ENCODE measurements around the gene ADRA2C. TPM values are rescaled to one million over a fixed set of nuclear protein-coding genes. Genes with fewer than 3 reads are reported as not detected.

Gene ADRA2C
- polyA plus RNA-seq (3.0 TPM in 2 replicates), polyA minus RNA-seq (4.5 and 5.4 TPM in 2 replicates)

DNA sequence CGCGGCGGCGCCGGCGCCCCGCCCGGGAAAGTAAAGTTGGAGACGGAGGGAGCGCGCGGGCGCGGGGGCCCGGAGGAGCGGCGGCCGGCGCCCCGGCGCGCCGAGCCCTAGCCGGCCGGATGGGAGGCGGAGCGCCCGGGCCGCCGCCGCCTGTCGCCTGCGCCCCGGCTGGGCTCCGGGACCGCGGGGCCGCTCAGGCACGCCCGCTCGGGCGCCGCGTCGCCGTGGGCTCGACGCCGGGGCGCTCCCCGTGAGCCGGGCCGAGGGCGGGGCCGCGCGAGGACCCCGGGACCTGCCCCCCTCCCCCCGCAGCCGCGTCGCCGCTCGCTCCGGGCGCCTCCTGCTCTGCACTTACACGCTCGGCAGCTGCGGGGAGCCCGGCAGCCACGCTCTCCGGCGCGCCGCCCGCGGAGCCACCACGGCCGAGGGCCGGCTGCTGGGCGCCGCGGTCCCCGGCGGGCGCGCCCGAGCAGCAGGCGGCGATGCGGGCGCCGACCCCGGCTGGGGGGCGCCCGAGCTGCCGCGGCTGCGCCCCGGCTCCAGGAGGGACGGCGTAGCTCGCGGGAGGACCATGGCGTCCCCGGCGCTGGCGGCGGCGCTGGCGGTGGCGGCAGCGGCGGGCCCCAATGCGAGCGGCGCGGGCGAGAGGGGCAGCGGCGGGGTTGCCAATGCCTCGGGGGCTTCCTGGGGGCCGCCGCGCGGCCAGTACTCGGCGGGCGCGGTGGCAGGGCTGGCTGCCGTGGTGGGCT is at the start of gene ADRA2C:
ADRA2C (plus strand) TSS at position 350 of the 749 bp plus-strand sequence; CDS start at position 572, 222 bp downstream.
- Histone ChIP-seq H3K79me2 (replicated peaks; ENCODE audit: insufficient read depth, low read length) (no peaks in the 10 kb centered on the region), H3K27me3 (ENCODE audit: insufficient read depth, low read depth, low read length) (peaks cover 24% of the 10 kb centered on the region), H3K27ac (ENCODE audit: low read length) (no peak within 1 kb of the TSS), H2AFZ (ENCODE audit: low read depth, low read length) (peak within 1 kb of the TSS; percentile 14), H4K20me1 (ENCODE audit: insufficient read depth) (no peaks in the 10 kb centered on the region), H3K9ac (ENCODE audit: low read length) (peak within 1 kb of the TSS; percentile 51), H3F3A (ENCODE audit: insufficient read depth, low read length, poor library complexity, severe bottlenecking) (no peaks in the 10 kb centered on the region), H3K4me2 (ENCODE audit: low read length) (no peak within 1 kb of the TSS), H3K4me3 (ENCODE audit: low read length) (peak within 1 kb of the TSS; percentile 67), H3K36me3 (ENCODE audit: insufficient read depth, low read length) (no peaks in the 10 kb centered on the region), H3K9me3 (ENCODE audit: low read length) (peaks cover 4% of the 10 kb centered on the region), H3K9me2 (ENCODE audit: insufficient read depth, low read length) (no peaks in the 10 kb centered on the region)
- no peak for TF ChIP-seq SMC3 (conservative IDR thresholded peaks at IDR 0.05; ENCODE audit: poor library complexity)
- TF ChIP-seq, protein P1, sequence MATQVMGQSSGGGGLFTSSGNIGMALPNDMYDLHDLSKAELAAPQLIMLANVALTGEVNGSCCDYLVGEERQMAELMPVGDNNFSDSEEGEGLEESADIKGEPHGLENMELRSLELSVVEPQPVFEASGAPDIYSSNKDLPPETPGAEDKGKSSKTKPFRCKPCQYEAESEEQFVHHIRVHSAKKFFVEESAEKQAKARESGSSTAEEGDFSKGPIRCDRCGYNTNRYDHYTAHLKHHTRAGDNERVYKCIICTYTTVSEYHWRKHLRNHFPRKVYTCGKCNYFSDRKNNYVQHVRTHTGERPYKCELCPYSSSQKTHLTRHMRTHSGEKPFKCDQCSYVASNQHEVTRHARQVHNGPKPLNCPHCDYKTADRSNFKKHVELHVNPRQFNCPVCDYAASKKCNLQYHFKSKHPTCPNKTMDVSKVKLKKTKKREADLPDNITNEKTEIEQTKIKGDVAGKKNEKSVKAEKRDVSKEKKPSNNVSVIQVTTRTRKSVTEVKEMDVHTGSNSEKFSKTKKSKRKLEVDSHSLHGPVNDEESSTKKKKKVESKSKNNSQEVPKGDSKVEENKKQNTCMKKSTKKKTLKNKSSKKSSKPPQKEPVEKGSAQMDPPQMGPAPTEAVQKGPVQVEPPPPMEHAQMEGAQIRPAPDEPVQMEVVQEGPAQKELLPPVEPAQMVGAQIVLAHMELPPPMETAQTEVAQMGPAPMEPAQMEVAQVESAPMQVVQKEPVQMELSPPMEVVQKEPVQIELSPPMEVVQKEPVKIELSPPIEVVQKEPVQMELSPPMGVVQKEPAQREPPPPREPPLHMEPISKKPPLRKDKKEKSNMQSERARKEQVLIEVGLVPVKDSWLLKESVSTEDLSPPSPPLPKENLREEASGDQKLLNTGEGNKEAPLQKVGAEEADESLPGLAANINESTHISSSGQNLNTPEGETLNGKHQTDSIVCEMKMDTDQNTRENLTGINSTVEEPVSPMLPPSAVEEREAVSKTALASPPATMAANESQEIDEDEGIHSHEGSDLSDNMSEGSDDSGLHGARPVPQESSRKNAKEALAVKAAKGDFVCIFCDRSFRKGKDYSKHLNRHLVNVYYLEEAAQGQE (IDR thresholded peaks at IDR 0.05; ENCODE audit: borderline replicate concordance): no peak
- TF ChIP-seq, protein P2, sequence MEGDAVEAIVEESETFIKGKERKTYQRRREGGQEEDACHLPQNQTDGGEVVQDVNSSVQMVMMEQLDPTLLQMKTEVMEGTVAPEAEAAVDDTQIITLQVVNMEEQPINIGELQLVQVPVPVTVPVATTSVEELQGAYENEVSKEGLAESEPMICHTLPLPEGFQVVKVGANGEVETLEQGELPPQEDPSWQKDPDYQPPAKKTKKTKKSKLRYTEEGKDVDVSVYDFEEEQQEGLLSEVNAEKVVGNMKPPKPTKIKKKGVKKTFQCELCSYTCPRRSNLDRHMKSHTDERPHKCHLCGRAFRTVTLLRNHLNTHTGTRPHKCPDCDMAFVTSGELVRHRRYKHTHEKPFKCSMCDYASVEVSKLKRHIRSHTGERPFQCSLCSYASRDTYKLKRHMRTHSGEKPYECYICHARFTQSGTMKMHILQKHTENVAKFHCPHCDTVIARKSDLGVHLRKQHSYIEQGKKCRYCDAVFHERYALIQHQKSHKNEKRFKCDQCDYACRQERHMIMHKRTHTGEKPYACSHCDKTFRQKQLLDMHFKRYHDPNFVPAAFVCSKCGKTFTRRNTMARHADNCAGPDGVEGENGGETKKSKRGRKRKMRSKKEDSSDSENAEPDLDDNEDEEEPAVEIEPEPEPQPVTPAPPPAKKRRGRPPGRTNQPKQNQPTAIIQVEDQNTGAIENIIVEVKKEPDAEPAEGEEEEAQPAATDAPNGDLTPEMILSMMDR (IDR thresholded peaks at IDR 0.05; ENCODE audit: poor library complexity, severe bottlenecking): no peak
- TF ChIP-seq TAF1 (IDR thresholded peaks at IDR 0.05; ENCODE audit: low read depth): no peak
- TF ChIP-seq EP300 (conservative IDR thresholded peaks at IDR 0.05; ENCODE audit: poor library complexity, severe bottlenecking): no peak
- TF ChIP-seq MXI1 (conservative IDR thresholded peaks at IDR 0.05; ENCODE audit: poor library complexity, severe bottlenecking): no peak
- TF ChIP-seq POLR2AphosphoS5 (IDR thresholded peaks at IDR 0.05): no peak
- no peak for TF ChIP-seq EZH2 (IDR thresholded peaks at IDR 0.05; ENCODE audit: borderline replicate concordance, insufficient read depth, low read length, poor library complexity, severe bottlenecking)
- TF ChIP-seq RAD21 (conservative IDR thresholded peaks at IDR 0.05): no peak

DNA sequence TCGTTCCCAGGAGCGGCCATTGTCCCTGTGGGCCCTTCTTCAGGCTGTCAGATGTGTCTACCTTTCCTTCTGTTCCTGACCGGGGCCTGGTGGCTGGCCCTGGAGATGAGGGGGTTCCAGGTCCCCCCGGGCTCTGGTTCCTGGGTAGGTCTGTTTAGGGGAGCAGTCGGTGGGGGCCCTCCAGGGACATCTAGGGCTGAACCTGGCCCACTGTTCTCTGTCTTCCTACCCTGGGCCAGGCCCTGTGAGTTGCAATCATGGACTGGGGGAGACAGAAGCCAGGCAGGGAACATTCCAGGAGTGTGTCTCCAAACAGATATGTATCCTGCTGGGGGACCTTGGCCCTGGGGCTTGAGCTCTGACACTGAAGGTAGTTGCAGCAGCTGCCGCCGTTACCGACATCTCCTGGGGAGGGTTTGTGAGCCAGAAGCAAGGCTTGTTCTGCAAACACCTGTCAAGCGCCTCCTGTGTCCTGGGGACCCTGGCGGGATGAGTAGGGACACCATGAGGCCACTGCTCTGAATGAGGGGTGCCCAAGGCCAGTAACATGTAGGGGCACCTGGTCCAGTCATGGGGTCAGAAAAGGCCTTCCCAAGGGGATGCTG is 49.5 kb upstream of the ADRA2C start:
- H3K9me3 ChIP-seq (ENCODE audit: low read length): no peaks in the 10 kb centered on the region
- no peak overlapping the region for H2AFZ ChIP-seq (ENCODE audit: low read depth, low read length)
- no peak overlapping the region for H3K4me2 ChIP-seq (ENCODE audit: low read length)
- no peak overlapping the region for H3K27ac ChIP-seq (ENCODE audit: low read length)
- no peaks in the 10 kb centered on the region for H3K79me2 ChIP-seq (replicated peaks; ENCODE audit: insufficient read depth, low read length)
- TF ChIP-seq, protein P2 (IDR thresholded peaks at IDR 0.05; ENCODE audit: poor library complexity, severe bottlenecking): no peak
- TF ChIP-seq MXI1 (conservative IDR thresholded peaks at IDR 0.05; ENCODE audit: poor library complexity, severe bottlenecking) (no peak), TAF1 (IDR thresholded peaks at IDR 0.05; ENCODE audit: low read depth) (no peak), SMC3 (conservative IDR thresholded peaks at IDR 0.05; ENCODE audit: poor library complexity) (no peak), RAD21 (conservative IDR thresholded peaks at IDR 0.05) (no peak), EP300 (conservative IDR thresholded peaks at IDR 0.05; ENCODE audit: poor library complexity, severe bottlenecking) (no peak), EZH2 (IDR thresholded peaks at IDR 0.05; ENCODE audit: borderline replicate concordance, insufficient read depth, low read length, poor library complexity, severe bottlenecking) (no peak), POLR2AphosphoS5 (IDR thresholded peaks at IDR 0.05) (no peak)
- TF ChIP-seq, protein P1 (IDR thresholded peaks at IDR 0.05; ENCODE audit: borderline replicate concordance): no peak
- H3K36me3 ChIP-seq (ENCODE audit: insufficient read depth, low read length): no peaks in the 10 kb centered on the region
- no peak overlapping the region for H3K9ac ChIP-seq (ENCODE audit: low read length)
- no peaks in the 10 kb centered on the region for H3F3A ChIP-seq (ENCODE audit: insufficient read depth, low read length, poor library complexity, severe bottlenecking)
- H3K27me3 ChIP-seq (ENCODE audit: insufficient read depth, low read depth, low read length): no peaks in the 10 kb centered on the region
- H4K20me1 ChIP-seq (ENCODE audit: insufficient read depth): no peaks in the 10 kb centered on the region
- no peaks in the 10 kb centered on the region for H3K9me2 ChIP-seq (ENCODE audit: insufficient read depth, low read length)
- no peak overlapping the region for H3K4me3 ChIP-seq (ENCODE audit: low read length)

All from neural cell (in vitro differentiated cells).